NCI-H524 treated with DMSO at 0.1 percent for 48 hours (cell line): ENCODE results near the gene SCAMP5.

Experiments
- DNase-seq: peaks from one replicate; lab custom pipeline; 2025; lab: John Stamatoyannopoulos, UW

SCAMP5 gene

DNA sequence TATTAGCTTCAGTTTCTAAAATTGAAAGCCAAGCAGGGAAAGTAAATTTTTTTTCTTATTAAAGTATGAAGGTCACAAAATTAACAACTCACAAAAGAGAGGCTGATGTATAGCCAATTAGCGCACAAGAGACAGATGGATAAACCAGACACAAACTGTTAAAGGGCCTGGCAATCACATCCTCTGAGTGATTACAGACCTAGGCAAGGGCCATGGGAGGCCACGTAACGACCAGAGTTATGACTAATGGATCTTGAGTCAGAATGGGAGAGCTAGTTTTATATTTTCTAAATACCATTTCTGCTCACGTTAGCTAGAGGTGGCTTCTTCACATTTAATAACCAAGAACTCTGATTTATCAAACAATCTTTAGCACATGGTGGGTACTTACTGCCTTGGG, 17.8 kb upstream of the SCAMP5 start:
- no peak for DNase-seq

DNA sequence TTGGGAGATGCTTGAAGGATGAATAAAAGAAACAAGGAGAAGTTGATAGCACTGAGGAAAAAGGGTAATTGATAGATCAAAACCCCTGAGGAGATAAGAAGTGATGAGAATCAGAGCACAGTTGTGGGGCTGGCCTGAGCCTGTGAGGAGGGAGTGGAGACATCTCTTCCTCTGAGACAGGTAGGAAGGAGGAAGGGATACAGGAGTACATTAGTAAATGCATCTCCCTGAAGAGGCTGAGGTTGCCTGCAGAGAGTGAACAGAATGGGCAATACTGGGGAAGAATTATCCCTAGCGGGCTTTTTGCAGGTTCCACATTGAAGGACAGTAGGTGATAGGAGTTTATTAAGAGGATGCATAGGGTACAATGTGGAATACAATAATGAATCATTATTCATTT, 17.3 kb upstream of the SCAMP5 start:
- no peak for DNase-seq

DNA sequence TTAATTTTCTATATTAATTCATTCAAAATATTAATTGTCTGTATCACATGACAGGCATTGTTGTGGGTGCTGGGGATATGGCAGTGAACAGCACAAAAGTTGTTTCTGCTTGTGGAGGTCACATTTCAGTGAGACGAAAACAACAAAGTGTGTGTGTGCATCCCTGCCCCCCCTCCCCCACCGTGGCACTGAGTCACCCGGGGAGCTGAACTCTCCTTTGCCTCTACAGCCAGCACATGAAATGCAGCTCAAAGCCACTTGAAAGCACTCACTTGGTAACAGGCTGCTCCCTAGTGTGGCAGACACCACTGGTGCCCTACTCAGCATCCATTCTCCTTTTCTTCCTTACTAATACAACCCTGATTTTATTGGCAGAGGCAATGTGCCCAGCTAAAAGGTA, 16.9 kb upstream of the SCAMP5 start:
- no peak for DNase-seq

DNA sequence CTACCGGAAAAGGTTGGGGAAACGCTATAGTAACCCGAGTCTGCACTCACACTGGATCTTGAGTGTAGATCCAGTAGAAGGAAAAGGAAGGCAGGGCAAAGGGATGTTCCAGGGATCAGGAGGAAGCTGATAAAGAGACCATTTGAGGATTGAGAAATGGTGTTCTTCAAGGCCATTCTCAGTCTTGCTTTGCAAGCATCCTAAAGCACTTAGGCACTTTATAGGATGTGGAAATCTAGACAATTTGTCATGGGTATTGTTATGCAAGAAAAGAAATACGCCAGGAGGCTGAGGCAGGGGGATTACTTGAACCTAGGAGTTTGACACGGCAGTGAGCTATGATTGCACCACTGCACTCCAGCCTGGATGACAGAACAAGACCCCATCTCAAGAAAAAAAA, 13.2 kb upstream of the SCAMP5 start:
- DNase-seq, result no peak

DNA sequence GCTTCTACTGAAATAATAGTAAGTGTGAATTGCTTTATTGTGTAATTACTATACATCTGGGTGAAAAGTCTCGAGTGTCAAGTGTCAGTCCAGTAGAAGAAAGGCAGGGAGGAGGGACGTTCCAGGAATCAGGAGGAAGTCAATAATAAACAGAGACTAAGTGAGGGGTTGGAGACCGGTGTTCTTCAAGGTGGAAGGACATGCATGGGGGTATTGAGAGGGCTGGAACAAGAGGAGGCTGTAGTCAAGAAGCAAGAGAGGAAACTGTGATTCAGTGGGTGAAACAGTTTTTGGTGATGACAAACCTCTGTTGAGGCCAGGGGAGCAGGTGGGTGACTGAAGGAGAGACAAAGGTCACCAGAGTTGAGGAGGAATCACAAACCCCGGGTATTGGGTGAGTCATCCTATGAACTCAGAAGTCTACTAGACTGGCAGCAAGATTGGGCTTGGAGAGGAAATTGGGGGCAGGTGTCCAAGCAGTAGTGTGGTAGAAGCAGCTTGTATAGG, 11.6 kb upstream of the SCAMP5 start:
- DNase-seq, result no peak

DNA sequence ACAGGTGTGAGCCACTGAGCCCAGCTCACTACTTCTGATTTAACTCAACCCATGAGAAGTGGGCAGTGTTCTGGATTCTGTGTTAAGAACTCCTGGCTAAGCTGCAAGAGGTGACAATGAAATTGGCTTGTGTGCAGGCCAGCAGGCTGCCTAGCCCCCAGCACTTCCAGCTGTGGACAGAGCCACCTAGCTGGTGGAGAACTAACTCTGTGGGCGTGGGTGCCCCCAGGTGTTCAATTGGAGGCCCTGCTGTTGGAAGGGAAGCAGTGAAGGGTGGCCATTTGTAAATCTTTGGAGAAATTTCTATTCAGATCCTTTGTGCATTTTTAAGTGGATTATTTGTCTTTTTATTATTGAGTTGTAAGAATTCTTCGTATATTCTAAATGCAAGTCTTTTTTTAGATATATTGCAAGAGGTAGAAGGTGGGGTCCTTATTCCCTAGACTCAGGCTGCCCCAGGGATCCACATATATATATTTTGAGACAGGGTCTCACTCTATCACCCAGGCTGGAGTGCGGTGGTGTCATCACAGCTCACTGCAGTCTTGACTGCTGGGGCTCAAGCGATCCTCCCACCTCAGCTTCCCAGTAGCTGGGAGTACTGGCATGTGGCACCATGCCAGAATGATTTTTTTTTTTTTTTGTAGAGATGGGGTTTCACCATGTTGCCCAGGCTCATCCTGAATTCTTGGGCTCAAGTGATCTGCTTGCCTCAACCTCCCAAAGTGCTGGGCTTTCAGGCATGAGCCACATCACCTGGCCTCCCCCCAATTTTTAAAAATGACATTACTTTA, 7.2 kb upstream of the SCAMP5 start:
- no peak for DNase-seq

DNA sequence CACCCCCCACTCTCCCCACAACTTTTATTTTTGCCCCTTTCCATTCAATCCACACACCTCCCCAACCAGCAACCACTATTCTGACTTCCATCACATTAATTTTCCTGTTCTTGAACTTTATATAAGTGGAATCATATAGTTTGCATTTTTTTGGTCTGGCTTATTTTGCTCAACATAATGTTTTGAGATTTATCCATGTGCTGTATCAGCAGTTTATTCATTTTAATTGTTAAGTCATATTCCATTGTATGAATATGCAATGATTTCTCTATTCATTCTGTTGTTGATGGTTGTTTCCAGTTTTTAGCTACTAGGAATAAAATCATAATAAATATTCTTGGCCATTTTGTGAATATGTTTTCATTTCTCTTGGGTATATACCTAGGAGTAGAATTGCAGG, 5.8 kb upstream of the SCAMP5 start:
- DNase-seq, result no peak

DNA sequence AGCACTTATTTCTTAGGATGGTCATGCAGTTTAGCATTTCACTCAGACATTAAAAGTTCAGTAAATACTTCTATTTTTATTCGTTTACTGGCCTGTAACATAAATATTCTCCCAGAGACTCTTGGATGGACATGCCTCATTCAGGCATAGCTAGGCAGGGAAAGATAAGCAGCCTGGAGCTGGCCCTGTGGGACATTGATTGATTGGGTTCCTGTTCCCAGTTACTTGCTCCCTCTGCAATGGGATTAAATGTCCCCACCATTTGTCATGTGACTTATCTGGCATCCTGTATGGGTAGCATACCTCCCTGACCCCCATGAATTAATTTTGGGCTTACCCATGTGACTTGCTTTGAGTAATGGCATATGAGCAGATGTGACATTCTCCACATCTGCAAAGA, 2.7 kb upstream of the SCAMP5 start:
- no peak for DNase-seq

DNA sequence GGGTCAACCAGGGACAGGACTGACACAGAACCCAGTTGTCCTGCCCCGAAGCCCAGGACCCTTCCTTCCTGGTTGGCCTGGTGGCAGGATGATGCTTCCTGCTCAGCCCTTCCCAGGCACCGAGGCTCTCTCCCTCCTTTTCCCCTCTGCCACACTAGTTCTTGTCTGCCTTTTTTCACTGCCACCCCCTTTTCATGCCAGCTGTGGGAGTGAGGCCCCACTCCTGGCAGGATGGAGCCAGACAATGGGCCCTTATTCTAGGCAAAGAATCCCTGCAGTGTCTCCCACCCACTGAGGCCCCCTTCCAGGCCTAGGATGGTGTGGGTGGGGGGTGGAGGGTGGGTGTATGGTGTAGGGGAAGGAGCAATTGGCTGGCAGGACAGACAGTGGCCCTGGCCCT, 1.1 kb upstream of the SCAMP5 start:
- no peak for DNase-seq

DNA sequence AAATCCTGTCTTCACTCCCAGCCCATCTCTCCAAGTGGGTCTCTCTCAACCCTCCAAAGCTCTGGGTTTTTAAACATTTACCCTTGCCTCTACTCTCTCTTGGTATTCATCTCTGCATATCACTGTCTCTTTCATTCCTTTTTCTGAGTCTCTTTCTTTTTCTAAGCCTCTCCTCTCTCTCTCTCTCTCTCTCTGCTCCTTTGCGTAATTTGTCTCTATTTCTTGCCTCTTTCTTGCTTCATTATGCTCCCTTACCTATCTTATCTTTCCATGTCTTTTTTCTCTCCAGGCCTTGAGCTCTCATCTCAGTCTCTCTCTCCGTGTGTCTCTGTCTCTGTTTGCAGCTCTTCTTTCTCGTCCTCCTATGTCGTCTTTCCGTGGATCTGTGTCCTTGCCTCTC, 678 bp upstream of the SCAMP5 start:
- DNase-seq, result no peak

DNA sequence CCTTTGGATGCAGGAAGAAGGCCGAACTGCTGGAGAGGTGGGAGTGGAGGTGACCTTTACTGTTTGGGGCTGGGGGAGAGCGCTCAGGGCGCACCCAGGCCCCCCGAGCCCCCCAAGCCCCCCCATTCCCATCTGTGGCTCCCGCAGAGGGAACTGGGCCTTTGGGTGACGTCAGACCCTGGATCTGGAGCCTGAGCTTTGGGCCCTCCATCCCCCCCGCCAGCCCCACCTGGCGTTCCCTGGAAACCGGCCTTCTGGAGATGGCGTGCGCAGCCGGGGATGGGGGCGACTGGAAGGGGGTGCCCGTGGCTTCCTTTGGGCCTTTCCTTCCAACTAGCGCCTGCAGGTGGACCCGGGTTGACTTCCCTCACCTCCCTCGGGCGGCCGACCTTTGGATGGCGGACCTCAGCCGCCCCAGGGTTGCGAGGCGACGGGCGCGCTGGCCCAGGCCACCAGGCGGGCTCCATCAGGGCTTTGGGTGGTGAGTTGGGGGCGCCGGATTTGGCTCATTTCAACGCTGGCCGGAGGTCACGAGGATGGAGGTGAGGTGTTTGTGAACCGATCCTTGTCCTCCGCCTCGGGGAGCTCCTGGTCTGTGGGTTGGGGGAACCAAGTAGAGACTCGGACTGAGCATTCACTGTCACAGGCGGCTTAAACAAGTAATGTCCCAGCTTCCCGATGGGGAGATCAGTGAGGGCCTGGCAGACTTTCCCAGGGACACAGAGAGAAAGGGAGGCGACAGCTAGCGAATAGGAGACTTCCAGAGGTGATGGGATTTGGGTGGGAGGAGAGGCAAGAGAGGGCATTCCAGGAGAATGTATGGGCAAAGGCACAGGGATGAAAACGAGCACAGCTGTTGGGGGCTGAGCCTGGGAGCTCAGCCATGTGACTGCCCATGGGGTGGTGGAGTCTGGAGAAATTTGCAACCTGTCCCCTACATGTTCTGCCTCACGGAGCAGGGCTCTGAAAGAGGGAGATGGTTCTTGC, 709 bp downstream of the SCAMP5 start:
- peak; percentile 48 for DNase-seq

DNA sequence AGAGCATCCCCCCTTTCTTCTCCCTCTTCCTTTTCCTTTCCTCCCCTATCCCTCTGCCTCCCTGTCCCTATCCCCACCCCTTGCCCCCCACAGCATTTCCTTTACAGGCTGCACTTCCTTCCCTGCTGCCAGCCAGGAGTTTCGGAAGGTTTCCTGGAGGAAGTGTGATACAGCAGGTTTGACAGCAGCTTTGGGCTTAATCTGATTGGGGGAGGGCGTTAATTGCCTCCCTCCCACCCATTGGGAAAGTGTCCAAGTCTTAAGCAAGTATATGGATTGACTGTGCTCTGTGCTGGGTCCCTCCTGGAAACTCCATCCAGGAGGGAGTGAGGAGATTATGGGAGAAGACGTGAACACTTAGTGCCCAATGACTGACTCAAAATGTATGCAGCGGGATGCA, 1.8 kb downstream of the SCAMP5 start:
- no peak for DNase-seq

DNA sequence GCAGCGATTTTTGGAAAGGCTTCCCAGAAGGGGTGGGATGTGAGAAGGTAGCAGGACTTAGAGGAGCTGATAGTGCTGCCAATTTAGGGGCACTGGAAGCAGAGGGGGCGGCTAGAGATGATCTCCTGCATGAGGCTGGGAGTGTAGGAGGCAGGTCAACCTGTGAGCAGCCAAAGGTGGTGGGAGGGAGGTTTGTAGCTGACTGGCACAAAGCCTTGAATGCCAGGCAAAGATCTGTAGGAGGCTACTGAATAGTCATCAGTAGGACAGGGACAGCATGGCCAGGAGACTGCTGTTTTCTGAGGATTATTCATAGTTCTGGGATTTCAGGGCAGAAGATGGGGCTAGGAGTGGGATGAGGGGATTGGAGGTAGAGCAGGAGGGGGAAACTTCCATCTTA, 2.2 kb downstream of the SCAMP5 start:
- no peak for DNase-seq

DNA sequence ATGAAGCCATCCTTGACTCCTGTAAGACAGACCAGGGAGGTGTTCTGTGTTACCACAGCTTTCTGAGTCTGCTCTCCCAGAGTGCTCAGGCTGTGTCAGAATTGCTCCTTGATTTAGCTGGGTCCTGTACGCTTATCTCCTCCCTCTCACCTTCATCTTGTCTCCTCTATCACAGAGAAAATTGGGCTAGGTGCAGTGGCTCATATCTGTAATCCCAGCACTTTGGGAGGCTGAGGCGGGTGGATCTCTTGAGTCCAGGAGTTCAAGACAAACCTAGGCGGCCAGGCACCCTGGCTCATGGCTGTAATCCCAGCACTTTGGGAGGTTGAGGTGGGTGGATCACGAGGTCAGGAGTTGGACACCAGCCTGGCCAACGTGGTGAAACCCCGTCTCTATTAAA, 5.9 kb downstream of the SCAMP5 start:
- no peak for DNase-seq

DNA sequence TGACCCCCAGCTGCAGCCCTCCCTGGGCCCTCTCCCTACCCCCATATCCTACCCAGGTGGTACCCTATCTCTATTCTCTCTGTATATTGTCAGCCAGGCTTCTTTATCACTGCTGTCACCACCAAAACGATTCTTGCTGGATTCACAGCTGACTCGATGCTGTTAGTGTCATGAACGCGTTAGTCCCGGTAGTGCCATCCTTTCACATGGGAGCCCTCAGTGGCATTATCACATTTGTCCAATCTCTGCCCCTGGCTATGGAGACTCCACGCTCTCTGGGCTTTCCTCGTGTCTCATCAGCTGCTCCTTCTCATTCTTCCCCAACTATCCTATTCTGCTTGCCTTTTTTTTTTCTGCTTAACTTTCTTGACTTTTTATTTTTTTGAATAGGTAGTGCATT, 7.0 kb downstream of the SCAMP5 start:
- DNase-seq, result no peak

DNA sequence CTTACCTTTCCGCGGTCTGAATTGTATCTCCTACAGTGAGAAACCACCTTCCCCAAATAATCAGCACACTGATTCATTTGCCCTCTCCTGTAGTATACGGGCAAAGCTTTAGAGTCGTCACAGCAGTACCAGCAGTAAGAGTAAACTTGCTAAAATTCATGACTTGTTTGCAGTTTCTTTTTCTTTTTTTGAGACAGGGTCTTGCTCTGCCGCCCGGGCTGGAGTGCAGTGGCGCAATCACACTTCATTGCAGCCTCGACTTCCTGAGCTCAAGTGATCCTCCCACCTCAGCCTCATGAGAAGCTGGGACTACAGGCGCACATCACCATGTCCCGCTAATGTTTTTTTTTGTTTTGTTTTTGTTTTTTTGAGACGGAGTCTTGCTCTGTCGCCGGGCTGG, 11.9 kb downstream of the SCAMP5 start:
- no peak for DNase-seq

DNA sequence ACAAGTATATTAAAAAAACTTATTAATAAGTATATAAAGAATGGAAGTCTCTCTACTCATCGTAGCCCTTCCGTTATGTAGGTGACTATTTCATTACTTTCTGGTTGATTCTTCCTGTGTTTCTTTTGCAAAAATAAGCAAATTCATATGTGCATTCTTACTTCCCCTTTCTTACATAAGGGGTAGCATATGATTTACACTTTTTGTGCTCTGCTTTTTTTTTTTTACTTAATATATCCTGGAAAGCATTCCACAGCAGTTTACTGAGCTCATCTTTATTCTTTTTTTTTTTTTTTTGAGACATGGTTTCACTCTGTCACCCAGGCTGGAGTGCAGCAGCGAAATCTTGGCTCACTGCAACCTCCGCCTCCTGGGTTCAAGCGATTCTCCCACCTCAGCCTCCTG, 12.9 kb downstream of the SCAMP5 start:
- no peak for DNase-seq

DNA sequence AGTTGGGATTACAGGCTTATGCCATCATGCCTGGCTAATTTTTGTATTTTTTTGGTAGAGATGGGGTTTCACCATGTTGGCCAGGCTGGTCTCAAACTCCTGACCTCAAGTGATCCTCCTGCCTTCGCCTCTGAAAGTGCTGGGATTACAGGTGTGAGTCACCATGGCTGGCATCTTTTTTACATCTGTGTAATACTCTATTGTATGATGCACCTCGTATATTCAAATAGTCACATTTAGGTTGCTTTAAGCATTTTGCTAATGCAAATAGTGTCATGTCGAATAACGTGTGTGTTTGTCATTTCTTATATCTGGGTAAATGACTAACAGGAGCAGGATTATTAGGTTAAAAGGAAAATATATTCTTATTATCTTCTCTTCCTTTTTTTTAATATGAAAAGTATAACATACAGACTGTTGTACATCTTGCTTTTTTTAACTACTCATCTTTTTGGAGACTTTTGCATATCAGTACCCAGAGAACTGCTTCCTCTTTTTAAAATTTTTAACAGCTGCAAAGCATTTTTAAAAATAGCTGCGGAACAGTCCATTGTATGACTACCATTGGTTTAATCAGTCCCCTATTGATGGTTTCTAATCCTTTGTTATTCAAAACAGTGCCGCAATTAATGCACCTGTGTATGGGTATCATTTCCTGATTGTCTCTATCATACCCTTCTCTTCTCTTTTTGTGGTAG, 13.4 kb downstream of the SCAMP5 start:
- DNase-seq, result no peak

DNA sequence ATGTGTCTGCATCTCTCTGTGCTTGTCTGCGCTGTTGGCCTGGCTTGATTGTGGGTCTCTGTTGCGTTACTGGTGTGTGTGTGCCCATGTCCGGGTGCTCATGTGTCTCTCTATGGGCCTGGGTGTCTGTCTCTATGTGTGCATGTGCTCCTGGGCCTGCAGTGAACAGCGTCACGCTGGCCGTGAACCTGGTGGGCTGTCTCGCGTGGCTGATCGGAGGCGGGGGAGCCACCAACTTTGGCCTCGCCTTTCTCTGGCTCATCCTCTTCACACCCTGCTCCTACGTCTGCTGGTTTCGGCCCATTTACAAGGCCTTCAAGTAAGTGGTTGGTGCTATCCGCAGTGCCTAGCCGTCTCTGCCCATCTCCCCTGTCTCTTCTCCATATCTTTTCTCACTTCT, 21.1 kb downstream of the SCAMP5 start:
- no peak for DNase-seq

DNA sequence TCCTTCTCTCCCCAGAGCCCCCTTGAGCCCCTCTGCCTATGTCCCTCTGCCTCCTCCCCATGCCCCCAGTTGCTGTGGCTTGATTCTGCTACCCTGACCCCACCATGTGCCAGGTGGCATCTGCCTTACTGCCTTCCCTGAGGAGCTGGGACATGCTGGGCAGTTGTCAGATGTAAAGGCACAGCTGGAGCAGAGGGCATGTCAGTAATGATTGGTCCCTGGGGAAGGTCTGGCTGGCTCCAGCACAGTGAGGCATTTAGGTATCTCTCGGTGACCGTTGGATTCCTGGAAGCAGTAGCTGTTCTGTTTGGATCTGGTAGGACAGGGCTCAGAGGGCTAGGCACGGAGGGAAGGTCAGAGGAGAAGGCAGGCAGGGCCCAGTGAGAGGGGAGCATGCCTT, 24.6 kb downstream of the SCAMP5 start:
- no peak for DNase-seq

DNA sequence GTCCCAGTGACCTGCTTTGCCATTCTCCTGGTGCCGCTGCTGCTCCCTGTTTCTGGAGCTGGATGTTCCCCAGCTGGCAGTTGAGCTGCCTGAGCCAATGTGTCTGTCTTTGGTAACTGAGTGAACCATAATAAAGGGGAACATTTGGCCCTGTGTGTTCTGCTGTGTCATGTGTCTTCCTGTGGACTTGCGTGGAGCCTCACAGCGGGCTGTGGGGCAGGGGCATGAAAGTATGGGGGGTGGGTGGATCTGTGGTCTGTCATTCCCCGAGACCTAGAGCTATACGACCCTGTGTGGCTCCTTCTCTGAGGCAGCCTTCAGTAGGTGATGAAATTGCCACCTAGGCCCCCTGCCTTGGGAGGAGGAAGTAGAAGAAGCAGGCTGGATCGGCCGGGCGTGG, 26.0 kb downstream of the SCAMP5 start:
- DNase-seq, result no peak

DNA sequence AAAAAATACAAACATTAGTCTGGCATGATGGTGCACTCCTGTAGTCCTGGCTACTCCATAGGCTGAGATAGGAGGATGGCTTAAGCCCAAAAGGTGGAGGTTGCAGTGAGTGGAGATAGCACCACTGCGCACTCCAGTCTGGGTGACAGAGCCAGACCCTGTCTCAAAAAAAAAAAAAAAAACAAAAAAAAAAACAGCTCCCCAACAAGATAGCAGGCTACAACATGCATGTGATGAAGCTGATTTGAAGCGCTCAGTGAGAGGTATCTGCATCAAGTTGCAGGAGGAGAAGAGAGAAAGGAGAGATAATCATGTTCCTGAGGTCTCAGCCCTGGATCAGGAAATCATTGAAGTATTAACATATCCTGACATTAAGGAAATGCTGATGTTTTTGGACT, 27.4 kb downstream of the SCAMP5 start:
- no peak for DNase-seq
